GM12891 (cell line): ENCODE measurements around the gene CSF1R. TPM values are rescaled to one million over a fixed set of nuclear protein-coding genes. Genes with fewer than 3 reads are reported as not detected.

Source experiments
- DNase-seq: peaks from one replicate; pipeline ENCODE4 v3.0.0; 2011; ENCODE audit warnings: low spot score; ENCODE audit not compliant: insufficient read length
- FAIRE-seq: peaks from 2 replicates; lab custom pipeline; 2011; peaks lifted over from hg19 to GRCh38; lab: Jason Lieb, UNC
- PAX5 ChIP-seq: IDR thresholded peaks from 2 replicates; pipeline ENCODE4 v1.6.1; 2011; ENCODE audit warnings: low read length, moderate library complexity, mild to moderate bottlenecking; ENCODE audit not compliant: insufficient read depth, severe bottlenecking
- POLR2A ChIP-seq: IDR thresholded peaks from 2 replicates; pipeline ENCODE4 v1.6.1; 2011; ENCODE audit warnings: low read depth, low read length, control low read depth
- POLR2AphosphoS5 ChIP-seq: IDR thresholded peaks from 2 replicates; pipeline ENCODE4 v1.6.1; 2011; ENCODE audit warnings: low read depth, low read length, control low read depth
- POU2F2 ChIP-seq: IDR thresholded peaks from 2 replicates; pipeline ENCODE4 v1.6.1; 2011; ENCODE audit warnings: low read depth, mild to moderate bottlenecking, control low read depth, low read length, moderate library complexity
- SPI1 ChIP-seq: IDR thresholded peaks from 2 replicates; pipeline ENCODE4 v1.6.1; 2011; ENCODE audit warnings: low read depth, low read length, control low read depth
- TAF1 ChIP-seq: IDR thresholded peaks from 2 replicates; pipeline ENCODE4 v1.6.1; 2011; ENCODE audit warnings: low read depth, low read length, control low read depth
- polyA plus RNA-seq: library from polyadenylated mRNA; unstranded; fragments of >200 nt; gene quantifications from one replicate; pipeline ENCODE4 v1.2.1, GENCODE V29; 2012; ENCODE audit warnings: low read depth, missing spikeins, inconsistent platforms; ENCODE audit not compliant: missing spikeins

CSF1R gene
- 0.63 TPM for polyA plus RNA-seq

DNA sequence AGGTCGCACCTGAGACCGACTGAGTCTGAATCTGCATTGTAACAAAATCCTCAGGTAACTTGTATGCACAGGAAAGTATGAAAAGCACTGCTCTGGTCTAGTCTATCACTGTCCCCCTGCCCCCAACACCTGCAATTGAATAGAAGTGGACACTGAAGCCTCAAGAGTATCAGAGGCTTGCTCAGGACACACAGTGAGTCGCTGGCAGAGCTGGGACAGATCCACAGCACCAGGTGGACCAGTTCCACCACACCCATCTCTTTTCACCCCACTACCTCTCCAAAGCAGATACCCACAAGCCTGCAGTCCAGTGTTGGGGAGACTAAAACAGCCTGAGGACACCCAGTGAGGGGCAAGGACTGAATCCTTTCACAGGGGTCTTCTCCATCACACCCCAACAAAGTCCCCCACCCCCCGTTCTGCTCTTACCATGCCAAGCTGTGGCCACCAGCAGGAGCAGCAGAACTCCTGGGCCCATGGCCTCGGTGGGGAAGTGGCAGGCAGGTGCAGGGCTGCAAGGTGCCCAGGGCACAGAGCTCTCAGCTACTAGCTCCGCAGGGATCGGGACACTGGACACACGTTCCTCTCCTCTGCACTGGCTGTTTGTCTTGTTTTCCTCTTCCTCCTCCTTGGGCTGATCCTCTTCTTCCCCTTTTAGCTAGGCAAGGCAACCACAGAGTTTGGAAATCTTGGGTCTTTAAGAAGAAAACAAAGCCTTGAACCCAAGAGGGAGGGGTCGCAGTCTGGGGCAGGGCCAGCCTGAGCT lies at the start of gene CSF1R:
Gene CSF1R (minus strand): TSS at position 605 of the 766 bp plus-strand sequence. CDS start 127 bp downstream, at position 478.
- TF ChIP-seq TAF1 (no peak), POLR2AphosphoS5 (no peak), SPI1 (no peak), PAX5 (no peak), POLR2A (no peak), POU2F2 (no peak)
- no peak for DNase-seq
- FAIRE-seq, result no peak

DNA sequence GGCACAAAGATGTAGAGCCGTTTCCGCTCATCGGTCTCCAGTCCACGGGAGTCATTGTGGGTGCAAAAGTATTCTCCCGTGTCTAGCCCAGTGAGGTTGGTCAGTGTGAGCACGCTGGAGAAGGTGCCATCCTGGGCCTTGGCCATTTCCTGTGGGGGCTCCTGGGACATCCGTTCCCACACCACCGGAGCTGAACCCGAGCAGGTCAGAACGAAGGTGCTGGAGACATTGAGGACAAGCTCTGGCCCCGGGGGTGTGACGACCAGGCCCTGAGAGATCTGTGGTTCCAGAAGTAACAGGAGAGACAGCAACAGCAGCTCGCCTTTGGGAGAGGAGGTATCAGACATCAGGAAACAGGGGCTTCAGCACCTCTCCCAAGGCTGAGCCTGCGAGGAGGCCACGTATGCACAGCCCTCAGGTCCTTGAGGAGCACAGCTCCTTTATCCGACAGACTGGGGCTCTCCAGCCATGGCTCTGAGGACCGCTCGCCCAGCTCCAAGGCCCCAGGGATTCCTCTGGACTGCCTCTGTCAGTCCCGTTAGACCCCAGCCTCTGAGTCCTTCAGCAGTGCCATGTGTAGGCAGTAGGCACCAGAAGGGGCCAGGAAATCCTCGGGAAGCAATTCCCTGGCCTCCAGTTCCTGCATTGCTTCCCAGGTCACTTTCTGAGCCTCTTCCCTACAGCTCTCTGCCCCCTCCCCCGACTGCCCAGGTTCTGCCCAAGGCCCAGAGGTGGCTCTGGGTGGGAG lies 49.4 kb upstream of the CSF1R start:
- FAIRE-seq (no peak), DNase-seq (no peak)
- TF ChIP-seq POLR2A (no peak), PAX5 (no peak), SPI1 (no peak), POU2F2 (no peak)

DNA sequence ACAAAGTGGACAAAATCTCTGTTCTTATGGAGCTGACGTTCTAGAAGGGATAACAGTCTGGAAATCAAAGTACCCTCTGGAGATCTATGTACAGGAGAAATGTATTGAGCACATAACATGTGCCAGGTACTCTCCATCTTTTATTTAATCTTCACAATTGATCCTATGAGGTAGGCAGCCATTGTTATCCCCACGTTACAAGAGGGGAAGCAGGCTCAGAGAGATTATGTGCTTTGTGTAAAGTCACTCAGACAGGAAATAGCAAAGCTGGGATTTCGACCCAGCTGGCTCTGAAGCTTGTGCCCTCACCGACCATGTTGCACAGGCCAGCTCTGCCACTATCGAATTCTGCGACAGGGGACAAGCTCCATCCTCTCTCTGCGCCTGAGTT lies 47.8 kb upstream of the CSF1R start:
- no peak for FAIRE-seq
- TF ChIP-seq PAX5 (no peak), SPI1 (no peak)
- no peak for DNase-seq

DNA sequence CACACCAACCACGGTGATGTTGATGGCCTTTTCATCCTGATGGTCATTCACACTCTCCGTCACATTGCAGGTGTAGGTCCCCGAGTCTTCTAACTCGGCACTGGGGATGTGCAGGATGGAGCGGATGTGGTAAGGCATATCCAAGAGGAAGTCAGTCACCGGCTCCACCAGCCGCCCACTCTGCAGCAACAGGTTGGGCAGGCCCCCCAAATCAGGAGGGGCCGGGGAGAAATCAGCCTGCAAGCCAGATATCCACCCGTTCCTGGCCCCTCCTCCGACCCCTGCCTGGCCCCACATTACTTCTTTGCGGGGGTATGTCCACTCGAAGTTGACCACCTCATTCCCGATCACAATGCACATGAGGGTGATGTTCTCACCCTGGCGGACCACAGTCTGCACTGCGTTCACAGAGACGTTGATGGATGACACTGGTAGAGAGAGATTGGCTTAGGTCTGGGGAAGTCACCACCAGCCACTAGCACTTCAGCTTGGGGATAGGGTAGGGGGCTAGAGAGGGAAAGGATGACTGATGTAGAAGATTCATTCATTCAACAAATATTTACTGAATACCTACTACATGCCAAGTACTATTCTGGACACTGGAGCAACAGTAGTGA lies 47.3 kb upstream of the CSF1R start:
- TF ChIP-seq POLR2A (no peak), TAF1 (no peak), PAX5 (no peak), POLR2AphosphoS5 (no peak), SPI1 (no peak), POU2F2 (no peak)
- DNase-seq, result no peak
- no peak for FAIRE-seq

DNA sequence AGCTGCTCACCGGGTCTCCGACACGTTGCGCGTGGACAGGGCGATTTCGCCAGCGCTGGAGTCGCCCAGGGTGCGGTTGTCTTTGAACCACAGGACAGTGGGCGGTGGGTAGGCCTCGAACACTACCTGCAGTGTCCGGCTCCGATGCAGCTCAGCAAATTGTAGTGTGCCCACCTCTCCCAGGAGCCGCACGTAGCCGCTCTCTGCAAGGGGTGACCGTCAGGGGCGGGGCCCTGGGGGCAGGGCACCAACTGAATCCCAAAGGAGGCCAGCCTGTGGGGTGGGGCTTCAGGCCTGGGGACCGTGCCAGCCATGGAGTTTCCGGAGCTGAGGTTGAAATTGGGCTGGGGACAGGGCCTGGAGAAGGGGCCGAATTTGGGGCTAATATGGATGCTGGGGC lies 46.4 kb upstream of the CSF1R start:
- no peak for TF ChIP-seq TAF1
- TF ChIP-seq POLR2AphosphoS5, result no peak
- no peak for TF ChIP-seq SPI1
- TF ChIP-seq POU2F2, result no peak
- no peak for TF ChIP-seq PAX5
- TF ChIP-seq POLR2A, result no peak
- no peak for DNase-seq
- no peak for FAIRE-seq

DNA sequence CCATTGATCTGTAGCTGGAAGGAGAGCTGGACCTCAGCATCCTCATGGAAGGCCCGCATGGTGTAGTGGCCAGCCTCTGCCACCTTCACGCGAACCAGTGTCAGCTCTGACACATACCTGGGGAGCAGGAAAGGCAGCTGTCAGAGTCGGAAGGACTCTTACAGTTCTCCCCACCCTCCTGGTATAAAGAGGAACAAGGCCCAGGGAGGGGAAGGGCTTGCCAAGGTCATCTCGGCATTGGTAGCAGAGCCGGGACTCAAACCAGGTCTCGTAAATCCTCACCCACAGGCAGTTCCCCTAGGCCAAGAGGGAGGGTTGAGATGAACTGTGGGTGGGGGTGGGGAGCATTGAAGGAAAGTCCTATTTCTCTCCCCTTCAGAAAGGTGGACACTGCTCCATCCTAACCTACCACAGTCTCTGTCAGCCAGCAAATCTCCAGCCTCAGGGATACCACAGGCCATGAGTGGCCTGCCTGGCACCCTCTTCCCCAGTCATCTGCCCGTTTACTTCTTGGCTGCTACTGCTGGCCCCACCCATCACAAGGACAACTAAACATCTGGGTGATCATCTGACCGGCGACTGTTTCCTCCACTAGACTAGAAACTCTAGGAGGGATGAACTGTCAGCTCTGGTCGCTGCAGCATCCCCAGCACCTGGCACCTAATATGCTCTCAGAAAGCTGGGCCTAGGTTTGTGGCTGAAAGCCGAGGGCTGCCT lies 45.8 kb upstream of the CSF1R start:
- TF ChIP-seq POLR2A, result no peak
- FAIRE-seq (no peak), DNase-seq (no peak)

DNA sequence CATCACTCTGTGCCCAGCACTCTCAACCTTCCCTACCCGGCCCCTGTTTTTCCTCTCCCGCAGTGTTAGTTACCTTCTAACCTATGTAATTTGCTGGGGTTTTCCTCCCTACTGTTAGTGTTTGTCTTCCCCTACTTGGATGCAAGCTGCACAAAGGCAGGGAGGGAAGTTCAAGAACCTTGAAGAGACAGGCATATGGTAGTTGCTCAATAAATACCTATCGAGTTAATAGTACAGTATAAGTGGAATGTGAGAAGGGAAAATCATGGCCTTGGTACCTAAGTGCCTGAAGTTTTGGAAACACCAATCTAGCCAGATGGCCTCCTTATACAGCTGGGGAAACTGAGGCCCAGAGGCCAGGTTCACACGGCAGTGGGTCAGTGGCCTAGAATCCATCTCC lies 45.1 kb upstream of the CSF1R start:
- FAIRE-seq, result no peak
- DNase-seq, result no peak
- TF ChIP-seq POLR2A (no peak), POU2F2 (no peak), SPI1 (no peak), POLR2AphosphoS5 (no peak), PAX5 (no peak), TAF1 (no peak)

DNA sequence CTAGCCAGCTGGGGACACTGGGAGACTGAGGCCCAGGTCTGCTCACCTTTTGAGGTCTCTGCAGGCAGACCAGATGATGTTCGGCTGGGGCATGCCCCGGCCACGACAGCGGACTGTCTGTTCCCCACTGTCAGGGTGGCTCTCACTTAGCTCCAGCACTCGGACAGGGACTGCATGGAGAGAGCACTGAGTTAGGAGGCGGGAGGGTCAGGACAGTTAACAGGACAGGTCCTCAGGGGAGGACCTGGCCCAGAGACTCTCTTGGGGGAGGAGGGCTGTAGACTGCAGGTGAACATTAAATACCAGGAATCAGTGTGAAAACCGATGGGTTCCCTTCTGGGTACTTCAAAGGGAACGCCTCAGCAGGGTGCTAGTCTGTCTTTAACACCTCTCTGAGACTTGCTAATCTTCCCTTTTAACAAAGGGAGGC lies 44.2 kb upstream of the CSF1R start:
- TF ChIP-seq TAF1, result no peak
- TF ChIP-seq POU2F2, result no peak
- TF ChIP-seq POLR2A, result no peak
- TF ChIP-seq POLR2AphosphoS5, result no peak
- TF ChIP-seq SPI1, result no peak
- DNase-seq (no peak), FAIRE-seq (no peak)

DNA sequence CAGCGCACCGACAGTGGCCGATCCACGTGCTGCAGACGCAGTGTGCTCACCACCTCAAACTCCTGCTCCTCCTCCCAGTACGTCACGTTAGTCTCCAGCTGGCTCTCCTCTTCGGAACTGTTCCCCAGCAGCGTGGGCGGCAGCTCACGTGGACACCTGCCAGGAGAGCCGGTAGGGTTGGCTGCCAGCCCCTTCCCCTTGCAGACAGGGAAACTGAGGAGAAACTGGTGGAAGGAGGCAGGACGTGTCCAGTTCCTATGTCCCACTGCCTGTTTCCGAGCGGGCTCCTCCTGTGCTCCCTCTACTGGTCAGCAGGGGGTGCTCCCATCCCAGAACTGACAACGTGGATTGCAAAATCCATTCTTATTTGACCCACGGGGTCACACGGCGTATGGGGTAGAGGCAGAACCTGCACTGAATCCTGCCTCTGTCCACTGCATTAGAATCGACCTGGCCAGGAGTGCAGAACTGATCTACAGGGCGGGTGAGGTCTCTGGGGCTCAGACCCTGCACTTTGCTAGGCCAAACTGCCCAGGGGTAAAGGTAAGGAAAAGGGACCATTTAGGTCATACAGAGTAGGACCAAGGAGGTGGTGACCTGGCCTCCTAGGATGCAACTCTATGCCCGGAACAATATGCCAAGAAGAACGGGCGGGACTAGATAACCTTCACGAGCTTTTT lies 43.6 kb upstream of the CSF1R start:
- DNase-seq (peak; percentile 78), FAIRE-seq (peak; percentile 85)
- TF ChIP-seq POU2F2 (no peak), POLR2A (no peak), TAF1 (no peak), SPI1 (no peak), POLR2AphosphoS5 (no peak), PAX5 (no peak)

DNA sequence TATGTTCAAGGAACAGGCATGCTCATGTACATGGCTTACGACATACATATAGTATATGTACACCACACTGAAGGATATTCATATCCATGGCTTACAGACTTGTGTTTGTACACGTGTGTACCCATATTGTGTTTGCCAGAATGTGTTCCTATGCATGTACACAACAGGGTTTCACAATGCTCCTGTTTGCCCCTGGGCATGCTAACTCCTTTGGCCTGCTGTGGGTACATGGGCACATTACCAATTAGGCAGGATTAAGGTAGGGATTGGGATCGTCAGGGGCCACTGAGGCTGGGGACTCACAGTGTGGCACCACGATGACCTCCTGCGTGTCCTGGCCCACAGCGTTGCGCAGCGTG lies 43.1 kb upstream of the CSF1R start:
- FAIRE-seq (no peak), DNase-seq (no peak)
- TF ChIP-seq POLR2AphosphoS5 (no peak), POLR2A (no peak), POU2F2 (no peak), PAX5 (no peak), TAF1 (no peak), SPI1 (no peak)
